Neural cell (in vitro differentiated cells): ENCODE results near the gene MDFIC. TPM values are rescaled to one million over a fixed set of nuclear protein-coding genes. Genes with fewer than 3 reads are reported as not detected.

ENCODE experiments used
- H2AFZ ChIP-seq: fragments of 200-600, 300-800 bp; sonication (generic), shearing (Covaris generic); 2 replicates; pipeline ENCODE4 v1.6.0; 2014; ENCODE audit warnings: low read depth, mild to moderate bottlenecking, antibody characterized with exemption, low read length, moderate library complexity
- H3F3A ChIP-seq: fragments of 200-600 bp; shearing (Covaris generic); 2 replicates; pipeline ENCODE4 v1.6.1; 2016; ENCODE audit warnings: mild to moderate bottlenecking, moderate library complexity, mixed read lengths, antibody characterized with exemption, low read length; ENCODE audit not compliant: insufficient read depth, poor library complexity, severe bottlenecking
- H3K27ac ChIP-seq: fragments of 200-600, 300-800 bp; sonication (generic), shearing (Covaris generic); 2 replicates; pipeline ENCODE4 v1.5.1; 2014; ENCODE audit warnings: mild to moderate bottlenecking, low read length, moderate library complexity
- H3K27me3 ChIP-seq: fragments of 300-800, 200-600 bp; sonication (generic), shearing (Covaris generic); 2 replicates; pipeline ENCODE4 v1.6.0; 2014; ENCODE audit warnings: mild to moderate bottlenecking, low read depth, low read length, moderate library complexity; ENCODE audit not compliant: insufficient read depth
- H3K36me3 ChIP-seq: fragments of 300-800, 200-600 bp; sonication (generic), shearing (Covaris generic); 2 replicates; pipeline ENCODE4 v1.5.1; 2014; ENCODE audit warnings: mild to moderate bottlenecking, antibody characterized with exemption, low read length, moderate library complexity; ENCODE audit not compliant: insufficient read depth
- H3K4me2 ChIP-seq: fragments of 300-800, 200-600 bp; sonication (generic), shearing (Covaris generic); 2 replicates; pipeline ENCODE4 v1.6.0; 2014; ENCODE audit warnings: mild to moderate bottlenecking, low read length
- H3K4me3 ChIP-seq: fragments of 300-800, 200-600 bp; sonication (generic), shearing (Covaris generic); 2 replicates; pipeline ENCODE4 v1.5.1; 2014; ENCODE audit warnings: mild to moderate bottlenecking, low read length, moderate library complexity
- H3K79me2 ChIP-seq: fragments of 200-600 bp; shearing (Covaris generic); replicated peaks from 2 replicates; pipeline ENCODE4 v1.6.0; 2014; ENCODE audit warnings: mild to moderate bottlenecking, low read length, moderate library complexity; ENCODE audit not compliant: insufficient read depth
- H3K9ac ChIP-seq: fragments of 300-800, 200-600 bp; sonication (generic), shearing (Covaris generic); 2 replicates; pipeline ENCODE4 v1.6.1; 2016; ENCODE audit warnings: mild to moderate bottlenecking, low read length, mixed read lengths
- H3K9me2 ChIP-seq: fragments of 200-600 bp; shearing (Covaris generic); 2 replicates; pipeline ENCODE4 v1.6.1; 2016; ENCODE audit warnings: mild to moderate bottlenecking, low read length, mixed read lengths; ENCODE audit not compliant: insufficient read depth
- H3K9me3 ChIP-seq: fragments of 200-600, 300-800 bp; sonication (generic), shearing (Covaris generic); 2 replicates; pipeline ENCODE4 v1.6.1; 2016; ENCODE audit warnings: mild to moderate bottlenecking, mixed run types, low read length, moderate library complexity, mixed read lengths
- H4K20me1 ChIP-seq: fragments of 200-600 bp; shearing (Covaris generic); 2 replicates; pipeline ENCODE4 v1.6.1; 2016; ENCODE audit warnings: mild to moderate bottlenecking, mixed run types; ENCODE audit not compliant: insufficient read depth
- EP300 ChIP-seq: fragments of 450-650 bp; conservative IDR thresholded peaks from 2 replicates; pipeline ENCODE4 v1.6.1; 2014; ENCODE audit warnings: antibody characterized with exemption, mild to moderate bottlenecking, moderate library complexity; ENCODE audit not compliant: poor library complexity, severe bottlenecking
- EZH2 ChIP-seq: fragments of 200-600, 300-800 bp; shearing (Covaris generic), sonication (generic); IDR thresholded peaks from 2 replicates; pipeline ENCODE4 v1.6.1; 2014; ENCODE audit warnings: antibody characterized with exemption, low read length, borderline replicate concordance, mild to moderate bottlenecking; ENCODE audit not compliant: insufficient read depth, poor library complexity, severe bottlenecking
- MXI1 ChIP-seq: fragments of 450-650 bp; conservative IDR thresholded peaks from 2 replicates; pipeline ENCODE4 v1.6.1; 2014; ENCODE audit warnings: antibody characterized with exemption, mild to moderate bottlenecking; ENCODE audit not compliant: poor library complexity, severe bottlenecking
- POLR2AphosphoS5 ChIP-seq: IDR thresholded peaks from 2 replicates; pipeline ENCODE4 v1.6.1; 2012
- RAD21 ChIP-seq: fragments of 450-650 bp; conservative IDR thresholded peaks from 2 replicates; pipeline ENCODE4 v1.6.1; 2014; ENCODE audit warnings: antibody characterized with exemption, mild to moderate bottlenecking, moderate library complexity
- SMC3 ChIP-seq: fragments of 450-650 bp; conservative IDR thresholded peaks from 2 replicates; pipeline ENCODE4 v1.6.1; 2014; ENCODE audit warnings: antibody characterized with exemption, mild to moderate bottlenecking, moderate library complexity; ENCODE audit not compliant: poor library complexity
- TAF1 ChIP-seq: IDR thresholded peaks from 2 replicates; pipeline ENCODE4 v1.6.1; 2012; ENCODE audit warnings: low read depth
- polyA plus RNA-seq: library from polyadenylated mRNA; depleted of rRNA; stranded (reverse); fragments of >200 nt; gene quantifications from 2 replicates; pipeline ENCODE4 v1.2.3, GENCODE V29; 2014
- TF ChIP-seq, protein P1 (sequence below): fragments of 450-650 bp; IDR thresholded peaks from 2 replicates; pipeline ENCODE4 v1.5.1; 2014; ENCODE audit warnings: antibody characterized with exemption, mild to moderate bottlenecking, moderate library complexity; ENCODE audit not compliant: poor library complexity, severe bottlenecking
- TF ChIP-seq, protein P2 (sequence below): IDR thresholded peaks from 2 replicates; pipeline ENCODE4 v1.6.1; 2012; ENCODE audit warnings: borderline replicate concordance

Gene MDFIC
- polyA plus RNA-seq, 1 donor from 2014 or later = 0.85 TPM

DNA sequence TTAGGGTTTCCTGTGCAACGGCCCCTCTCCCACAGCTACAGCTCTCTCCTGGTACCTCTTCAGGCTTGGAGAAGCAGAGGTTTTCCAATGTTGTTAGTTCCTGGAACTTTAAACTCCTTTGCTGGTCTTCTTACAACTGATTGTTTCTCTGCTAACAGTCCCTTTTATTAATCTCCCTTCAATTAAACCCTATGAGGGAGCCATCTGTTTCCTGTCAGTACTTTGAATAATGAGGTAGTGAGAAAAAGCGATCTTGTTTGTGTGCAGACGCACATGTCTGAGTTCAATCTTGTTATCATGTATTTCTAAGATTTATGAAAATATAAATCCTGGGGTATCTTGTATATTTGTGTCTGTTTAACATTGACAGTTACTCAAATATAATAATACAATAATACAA lies 102.4 kb downstream of the MDFIC start:
- Histone ChIP-seq H2AFZ (no peak overlapping the region), H3K9me3 (no peaks in the 10 kb centered on the region), H3K9ac (no peak overlapping the region), H3F3A (no peaks in the 10 kb centered on the region), H4K20me1 (no peaks in the 10 kb centered on the region), H3K36me3 (no peaks in the 10 kb centered on the region), H3K4me3 (no peak overlapping the region), H3K27me3 (no peaks in the 10 kb centered on the region), H3K79me2 (no peaks in the 10 kb centered on the region), H3K27ac (no peak overlapping the region), H3K9me2 (no peaks in the 10 kb centered on the region), H3K4me2 (no peak overlapping the region)
- TF ChIP-seq RAD21 (no peak), POLR2AphosphoS5 (no peak), MXI1 (no peak), EP300 (no peak), SMC3 (no peak), TAF1 (no peak), EZH2 (no peak)
- TF ChIP-seq, protein P1, sequence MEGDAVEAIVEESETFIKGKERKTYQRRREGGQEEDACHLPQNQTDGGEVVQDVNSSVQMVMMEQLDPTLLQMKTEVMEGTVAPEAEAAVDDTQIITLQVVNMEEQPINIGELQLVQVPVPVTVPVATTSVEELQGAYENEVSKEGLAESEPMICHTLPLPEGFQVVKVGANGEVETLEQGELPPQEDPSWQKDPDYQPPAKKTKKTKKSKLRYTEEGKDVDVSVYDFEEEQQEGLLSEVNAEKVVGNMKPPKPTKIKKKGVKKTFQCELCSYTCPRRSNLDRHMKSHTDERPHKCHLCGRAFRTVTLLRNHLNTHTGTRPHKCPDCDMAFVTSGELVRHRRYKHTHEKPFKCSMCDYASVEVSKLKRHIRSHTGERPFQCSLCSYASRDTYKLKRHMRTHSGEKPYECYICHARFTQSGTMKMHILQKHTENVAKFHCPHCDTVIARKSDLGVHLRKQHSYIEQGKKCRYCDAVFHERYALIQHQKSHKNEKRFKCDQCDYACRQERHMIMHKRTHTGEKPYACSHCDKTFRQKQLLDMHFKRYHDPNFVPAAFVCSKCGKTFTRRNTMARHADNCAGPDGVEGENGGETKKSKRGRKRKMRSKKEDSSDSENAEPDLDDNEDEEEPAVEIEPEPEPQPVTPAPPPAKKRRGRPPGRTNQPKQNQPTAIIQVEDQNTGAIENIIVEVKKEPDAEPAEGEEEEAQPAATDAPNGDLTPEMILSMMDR = no peak
- TF ChIP-seq, protein P2, sequence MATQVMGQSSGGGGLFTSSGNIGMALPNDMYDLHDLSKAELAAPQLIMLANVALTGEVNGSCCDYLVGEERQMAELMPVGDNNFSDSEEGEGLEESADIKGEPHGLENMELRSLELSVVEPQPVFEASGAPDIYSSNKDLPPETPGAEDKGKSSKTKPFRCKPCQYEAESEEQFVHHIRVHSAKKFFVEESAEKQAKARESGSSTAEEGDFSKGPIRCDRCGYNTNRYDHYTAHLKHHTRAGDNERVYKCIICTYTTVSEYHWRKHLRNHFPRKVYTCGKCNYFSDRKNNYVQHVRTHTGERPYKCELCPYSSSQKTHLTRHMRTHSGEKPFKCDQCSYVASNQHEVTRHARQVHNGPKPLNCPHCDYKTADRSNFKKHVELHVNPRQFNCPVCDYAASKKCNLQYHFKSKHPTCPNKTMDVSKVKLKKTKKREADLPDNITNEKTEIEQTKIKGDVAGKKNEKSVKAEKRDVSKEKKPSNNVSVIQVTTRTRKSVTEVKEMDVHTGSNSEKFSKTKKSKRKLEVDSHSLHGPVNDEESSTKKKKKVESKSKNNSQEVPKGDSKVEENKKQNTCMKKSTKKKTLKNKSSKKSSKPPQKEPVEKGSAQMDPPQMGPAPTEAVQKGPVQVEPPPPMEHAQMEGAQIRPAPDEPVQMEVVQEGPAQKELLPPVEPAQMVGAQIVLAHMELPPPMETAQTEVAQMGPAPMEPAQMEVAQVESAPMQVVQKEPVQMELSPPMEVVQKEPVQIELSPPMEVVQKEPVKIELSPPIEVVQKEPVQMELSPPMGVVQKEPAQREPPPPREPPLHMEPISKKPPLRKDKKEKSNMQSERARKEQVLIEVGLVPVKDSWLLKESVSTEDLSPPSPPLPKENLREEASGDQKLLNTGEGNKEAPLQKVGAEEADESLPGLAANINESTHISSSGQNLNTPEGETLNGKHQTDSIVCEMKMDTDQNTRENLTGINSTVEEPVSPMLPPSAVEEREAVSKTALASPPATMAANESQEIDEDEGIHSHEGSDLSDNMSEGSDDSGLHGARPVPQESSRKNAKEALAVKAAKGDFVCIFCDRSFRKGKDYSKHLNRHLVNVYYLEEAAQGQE = no peak

DNA sequence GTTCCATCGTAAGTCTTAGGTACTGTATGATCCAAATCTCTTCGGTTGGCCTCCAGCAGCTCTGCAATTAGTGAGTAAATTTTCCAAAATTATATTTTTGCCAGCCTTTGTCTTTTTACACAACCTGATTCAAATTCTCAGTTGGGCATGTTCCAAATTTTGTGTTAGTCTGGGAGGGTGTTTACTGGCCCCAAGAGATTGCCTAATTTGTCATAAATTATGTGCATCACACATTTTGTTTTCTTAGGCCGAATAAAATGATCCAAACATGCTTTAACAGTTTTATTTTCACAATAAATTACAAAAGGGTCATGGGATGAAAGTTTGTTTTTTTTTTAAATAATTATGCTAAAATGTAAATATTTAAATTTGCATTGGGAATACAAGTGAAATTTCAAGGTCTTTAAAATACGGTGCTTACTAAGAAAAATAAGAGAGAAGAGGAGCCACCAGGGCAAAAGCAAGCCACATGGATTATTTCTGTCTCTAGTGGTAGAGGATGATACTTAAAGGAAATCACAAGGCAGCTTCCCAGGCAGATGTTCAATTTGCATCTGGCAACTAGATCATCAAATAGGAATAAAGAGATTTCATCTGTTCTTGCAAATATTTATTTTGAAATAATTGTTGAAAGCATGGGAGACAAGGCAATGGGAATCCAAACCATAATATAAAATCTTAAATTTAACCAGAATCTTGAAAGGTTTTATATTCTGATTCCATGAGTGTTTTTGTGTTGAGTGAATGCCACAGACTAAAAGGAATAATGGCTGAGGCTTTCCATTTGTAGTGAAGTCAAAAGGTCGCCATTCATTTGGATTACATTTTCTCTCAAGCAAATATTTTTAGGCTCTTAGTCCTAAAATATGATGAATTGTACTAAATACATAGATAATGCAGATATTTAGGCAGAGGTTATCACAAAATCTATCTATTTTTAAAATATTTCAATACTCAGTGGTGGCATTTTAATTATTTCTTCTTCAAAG lies 111.1 kb downstream of the MDFIC start:
- TF ChIP-seq TAF1 (no peak), POLR2AphosphoS5 (no peak)
- Histone ChIP-seq H3K79me2 (no peaks in the 10 kb centered on the region), H3K27ac (no peak overlapping the region), H4K20me1 (no peaks in the 10 kb centered on the region), H3K4me2 (no peak overlapping the region), H3K4me3 (no peak overlapping the region), H3K27me3 (no peaks in the 10 kb centered on the region), H2AFZ (no peak overlapping the region), H3K9me2 (no peaks in the 10 kb centered on the region), H3K36me3 (no peaks in the 10 kb centered on the region), H3K9me3 (no peaks in the 10 kb centered on the region), H3F3A (no peaks in the 10 kb centered on the region), H3K9ac (no peak overlapping the region)
